Retinal pigment epithelial cell (primary cell): ENCODE data around the gene SLC35B2.

ENCODE experiments used
- DNase-seq: peaks from one replicate; pipeline ENCODE4 v3.0.0-alpha.2; 2010; ENCODE audit warnings: low read depth
- H3K4me3 ChIP-seq: 2 replicates; pipeline ENCODE4 v1.5.1; 2011; ENCODE audit warnings: mild to moderate bottlenecking, low read length, control low read depth, moderate library complexity
- CTCF ChIP-seq: conservative IDR thresholded peaks from 2 replicates; pipeline ENCODE4 v1.5.1; 2011; ENCODE audit warnings: low read depth, low read length, control low read depth, inconsistent platforms

Gene SLC35B2

GRCh38 chr6:44294832-44295791 lies 37.8 kb upstream of the SLC35B2 start:
- no peak overlapping the region for H3K4me3 ChIP-seq
- no peak for TF ChIP-seq CTCF
- no peak for DNase-seq

- no peak for TF ChIP-seq CTCF
- no peak for DNase-seq
- no peak overlapping the region for H3K4me3 ChIP-seq
Measured at GRCh38 chr6:44292661-44293365, 35.5 kb upstream of the SLC35B2 start.

- no peak for DNase-seq
- no peak for TF ChIP-seq CTCF
- H3K4me3 ChIP-seq, result no peak overlapping the region
Measured at GRCh38 chr6:44291841-44292240, 34.5 kb upstream of the SLC35B2 start.

- TF ChIP-seq CTCF, result no peak
- H3K4me3 ChIP-seq, result no peak overlapping the region
Measured at GRCh38 chr6:44289726-44290260, 32.5 kb upstream of the SLC35B2 start.

GRCh38 chr6:44286747-44287146 lies 29.4 kb upstream of the SLC35B2 start:
- H3K4me3 ChIP-seq, result no peak overlapping the region
- DNase-seq, result no peak
- no peak for TF ChIP-seq CTCF

More at GRCh38 chr6:44289726-44290260, 32.5 kb upstream of the SLC35B2 start:
- DNase-seq, result no peak

GRCh38 chr6:44286285-44286565 lies 28.9 kb upstream of the SLC35B2 start:
- no peak overlapping the region for H3K4me3 ChIP-seq
- DNase-seq, result no peak
- TF ChIP-seq CTCF, result no peak
